ENCODE results near the gene NDUFAF8. TPM values are rescaled to one million over a fixed set of nuclear protein-coding genes. Genes with fewer than 3 reads are reported as not detected.

NDUFAF8 gene
- total RNA-seq (2022) (53.3 and 54.1 TPM in 2 replicates), Bru-seq, nascent RNA (percentile 76 among the genes with signal in this experiment), BruChase-seq, experiment 1, labeled RNA remaining after a 6-hour chase (percentile 92 among the genes with signal in this experiment), BruChase-seq, experiment 2, labeled RNA remaining after a 2-hour chase (percentile 85 among the genes with signal in this experiment)
- long read RNA-seq, transcript NDUFAF8-201 (3 exons, 615 nt): major isoform, 65 of 79 reads
- long read RNA-seq, partial matches to known transcripts: 4 of 79 reads
- long read RNA-seq, other reads (novel, unspliced or antisense): 8 of 79 reads

GRCh38 chr17:81238815-81239713 lies at the start of gene NDUFAF8, which contains the start of gene TEPSIN:
TSS of gene NDUFAF8 (plus strand) at chr17:81239318. CDS start at chr17:81239364, 46 bp downstream.
TSS of gene TEPSIN (minus strand) at chr17:81239055. CDS start at chr17:81239033, 22 bp downstream.
- Mint-ChIP-seq H3K9me3 (ENCODE audit: low read depth, unreplicated experiment) (no peaks in the 10 kb centered on the region), H3K27me3 (ENCODE audit: unreplicated experiment) (no peaks in the 10 kb centered on the region), H3K4me3 (ENCODE audit: low read depth, unreplicated experiment) (peak within 1 kb of the TSS; percentile 79), H3K27ac (ENCODE audit: unreplicated experiment) (peak within 1 kb of the TSS; percentile 92), H3K36me3 (ENCODE audit: insufficient read depth, unreplicated experiment) (peaks cover 66% of the 10 kb centered on the region), H3K4me1 (ENCODE audit: low read depth, unreplicated experiment) (peaks cover 14% of the 10 kb centered on the region)
- DNase-seq: peak; percentile 97
- CTCF ChIA-PET: interaction anchor here (0.5 to 1.4 kb wide), 7 partner anchors 9 to 262 kb away, joined by 3 to 9 read pairs (median 4); partner anchors contain the start of genes BAHCC1 and CEP131
- no peak for TF ChIP-seq CTCF (IDR thresholded peaks at IDR 0.05; ENCODE audit: unreplicated experiment)
- BruUV-seq (replicated peaks): no TSS peak
- intact Hi-C loops (cut with micrococcal nuclease; ENCODE audit: unreplicated experiment): no loop called here

GRCh38 chr17:81189670-81190530 lies 49.2 kb upstream of the NDUFAF8 start:
- Mint-ChIP-seq H3K9me3 (ENCODE audit: low read depth, unreplicated experiment) (no peaks in the 10 kb centered on the region), H3K27me3 (ENCODE audit: unreplicated experiment) (peaks cover 9% of the 10 kb centered on the region), H3K36me3 (ENCODE audit: insufficient read depth, unreplicated experiment) (peaks cover 10% of the 10 kb centered on the region), H3K27ac (ENCODE audit: unreplicated experiment) (no peak overlapping the region), H3K4me1 (ENCODE audit: low read depth, unreplicated experiment) (no peaks in the 10 kb centered on the region), H3K4me3 (ENCODE audit: low read depth, unreplicated experiment) (no peak overlapping the region)
- DNase-seq: no peak
- CTCF ChIA-PET: interaction anchor here (1.0 to 1.2 kb wide), 2 partner anchors 11 to 33 kb away, joined by 3 read pairs; partner anchors contain the start of gene CEP131
- TF ChIP-seq CTCF (IDR thresholded peaks at IDR 0.05; ENCODE audit: unreplicated experiment): no peak
- intact Hi-C loops (cut with micrococcal nuclease; ENCODE audit: unreplicated experiment): no loop called here
- no TSS peak for BruUV-seq (replicated peaks)

GRCh38 chr17:81190591-81190990 lies 48.5 kb upstream of the NDUFAF8 start:
- no peak for DNase-seq
- H3K27ac Mint-ChIP-seq (ENCODE audit: unreplicated experiment): no peak overlapping the region
- BruUV-seq (replicated peaks): no TSS peak
- TF ChIP-seq CTCF (IDR thresholded peaks at IDR 0.05; ENCODE audit: unreplicated experiment): no peak
- no peaks in the 10 kb centered on the region for H3K4me1 Mint-ChIP-seq (ENCODE audit: low read depth, unreplicated experiment)
- peaks cover 2% of the 10 kb centered on the region for H3K27me3 Mint-ChIP-seq (ENCODE audit: unreplicated experiment)
- no peaks in the 10 kb centered on the region for H3K9me3 Mint-ChIP-seq (ENCODE audit: low read depth, unreplicated experiment)
- intact Hi-C loops (cut with micrococcal nuclease; ENCODE audit: unreplicated experiment): no loop called here
- CTCF ChIA-PET: interaction anchor here (1.0 kb wide), 1 partner anchor 12 kb away, joined by 3 read pairs; no protein-coding TSS in a partner anchor
- H3K36me3 Mint-ChIP-seq (ENCODE audit: insufficient read depth, unreplicated experiment): peaks cover 10% of the 10 kb centered on the region
- H3K4me3 Mint-ChIP-seq (ENCODE audit: low read depth, unreplicated experiment): no peak overlapping the region

GRCh38 chr17:81191116-81191515 lies 48.0 kb upstream of the NDUFAF8 start:
- no peak overlapping the region for H3K4me3 Mint-ChIP-seq (ENCODE audit: low read depth, unreplicated experiment)
- BruUV-seq (replicated peaks): no TSS peak
- no peaks in the 10 kb centered on the region for H3K4me1 Mint-ChIP-seq (ENCODE audit: low read depth, unreplicated experiment)
- no peak for TF ChIP-seq CTCF (IDR thresholded peaks at IDR 0.05; ENCODE audit: unreplicated experiment)
- intact Hi-C loops (cut with micrococcal nuclease; ENCODE audit: unreplicated experiment): no loop called here
- no peak for DNase-seq
- H3K36me3 Mint-ChIP-seq (ENCODE audit: insufficient read depth, unreplicated experiment): peaks cover 10% of the 10 kb centered on the region
- CTCF ChIA-PET: interaction anchor here (1.0 kb wide), 1 partner anchor 12 kb away, joined by 3 read pairs; no protein-coding TSS in a partner anchor
- no peak overlapping the region for H3K27ac Mint-ChIP-seq (ENCODE audit: unreplicated experiment)
- no peaks in the 10 kb centered on the region for H3K27me3 Mint-ChIP-seq (ENCODE audit: unreplicated experiment)
- no peaks in the 10 kb centered on the region for H3K9me3 Mint-ChIP-seq (ENCODE audit: low read depth, unreplicated experiment)

Measured in Calu3 (cell line).